GM19240 (cell line): Measurements from ENCODE around the gene TSPAN9.

ENCODE experiments used
- DNase-seq: peaks from one replicate; pipeline ENCODE4 v3.0.0; 2011; ENCODE audit warnings: low spot score; ENCODE audit not compliant: insufficient read length

Gene TSPAN9

GRCh38 chr12:3223601-3224529 lies 146.7 kb downstream of the TSPAN9 start:
- DNase-seq, result no peak

- DNase-seq, result no peak
Observed at GRCh38 chr12:3224530-3224903, 147.3 kb downstream of the TSPAN9 start.

GRCh38 chr12:3225154-3225795 lies 148.1 kb downstream of the TSPAN9 start:
- DNase-seq, result no peak

- no peak for DNase-seq
Observed at GRCh38 chr12:3225796-3226180, 148.6 kb downstream of the TSPAN9 start.

- DNase-seq, result no peak
Observed at GRCh38 chr12:3226264-3226663, 149.1 kb downstream of the TSPAN9 start.

GRCh38 chr12:3227076-3227975 lies 150.1 kb downstream of the TSPAN9 start:
- DNase-seq, result no peak

GRCh38 chr12:3228552-3228951 lies 151.4 kb downstream of the TSPAN9 start:
- DNase-seq, result no peak

GRCh38 chr12:3229577-3229976 lies 152.4 kb downstream of the TSPAN9 start:
- DNase-seq, result no peak

GRCh38 chr12:3230758-3231375 lies 153.7 kb downstream of the TSPAN9 start:
- no peak for DNase-seq

GRCh38 chr12:3231399-3231876 lies 154.3 kb downstream of the TSPAN9 start:
- DNase-seq, result no peak

GRCh38 chr12:3233797-3234196 lies 156.6 kb downstream of the TSPAN9 start:
- no peak for DNase-seq

GRCh38 chr12:3236345-3237187 lies 159.4 kb downstream of the TSPAN9 start:
- no peak for DNase-seq

- no peak for DNase-seq
Observed at GRCh38 chr12:3238196-3238595, 161.0 kb downstream of the TSPAN9 start.

- no peak for DNase-seq
Observed at GRCh38 chr12:3241621-3242020, 164.4 kb downstream of the TSPAN9 start.

GRCh38 chr12:3242199-3242863 lies 165.2 kb downstream of the TSPAN9 start:
- DNase-seq, result no peak

GRCh38 chr12:3243376-3244084 lies 166.4 kb downstream of the TSPAN9 start:
- DNase-seq, result no peak

- no peak for DNase-seq
Observed at GRCh38 chr12:3244219-3244750, 167.1 kb downstream of the TSPAN9 start.

GRCh38 chr12:3246253-3246652 lies 169.1 kb downstream of the TSPAN9 start:
- no peak for DNase-seq

GRCh38 chr12:3247077-3247476 lies 169.9 kb downstream of the TSPAN9 start:
- DNase-seq, result no peak
